Measurements from ENCODE around the gene NPRL2. TPM values are rescaled to one million over a fixed set of nuclear protein-coding genes. Genes with fewer than 3 reads are reported as not detected.

Gene NPRL2
- total and polyA plus RNA-seq, 2 of the 13 experiments (the other 11 are each of a cell fraction or from before 2014, with no cell fraction given), result 30.6 to 51.4 TPM

- BruUV-seq (replicated peaks), result no TSS peak
Measured at GRCh38 chr3:50340147-50340447, 10.5 kb downstream of the NPRL2 start.

More at GRCh38 chr3:50340147-50340447, 10.5 kb downstream of the NPRL2 start:
- ATAC-seq, result no peak
- H3K9ac ChIP-seq (ENCODE audit: insufficient read depth, low read depth, low read length), result no peak overlapping the region
- no peak for FAIRE-seq
- no peak overlapping the region for H3K4me2 ChIP-seq (ENCODE audit: low read depth, low read length)
- H3K9me3 ChIP-seq (ENCODE audit: low read length), result no peaks in the 10 kb centered on the region
- H3K36me3 ChIP-seq (replicated peaks in 1 of 2; ENCODE audit: control insufficient read depth in 1 of 2, insufficient read depth in 2 of 2, low read length in 2 of 2), result no peaks in the 10 kb centered on the region
- H4K20me1 ChIP-seq (ENCODE audit: insufficient read depth, low read length), result no peaks in the 10 kb centered on the region; the same call in 1 of the 2 replicates
- no peak overlapping the region for H2AFZ ChIP-seq (ENCODE audit: low read length)
- no peak overlapping the region for H3K4me3 ChIP-seq (replicated peaks in 1 of 3; ENCODE audit: insufficient read depth in 1 of 3, low read depth in 2 of 3, low read length in 3 of 3)
- H3K27me3 ChIP-seq (ENCODE audit: control insufficient read depth in 1 of 2, insufficient read depth in 2 of 2, low read length in 2 of 2), result peaks cover 1 to 2% of the 10 kb centered on the region in 2 experiments; a peak in 1 of 5 replicates
- peaks cover 57% of the 10 kb centered on the region for H3K4me1 ChIP-seq (ENCODE audit: insufficient read depth, low read length)
- H3K27ac ChIP-seq (ENCODE audit: extremely low read length, insufficient read depth, low read length), result no peak overlapping the region
- peaks cover 18% of the 10 kb centered on the region for H3K79me2 ChIP-seq (ENCODE audit: insufficient read depth, low read length)
- TF ChIP-seq, protein P1, sequence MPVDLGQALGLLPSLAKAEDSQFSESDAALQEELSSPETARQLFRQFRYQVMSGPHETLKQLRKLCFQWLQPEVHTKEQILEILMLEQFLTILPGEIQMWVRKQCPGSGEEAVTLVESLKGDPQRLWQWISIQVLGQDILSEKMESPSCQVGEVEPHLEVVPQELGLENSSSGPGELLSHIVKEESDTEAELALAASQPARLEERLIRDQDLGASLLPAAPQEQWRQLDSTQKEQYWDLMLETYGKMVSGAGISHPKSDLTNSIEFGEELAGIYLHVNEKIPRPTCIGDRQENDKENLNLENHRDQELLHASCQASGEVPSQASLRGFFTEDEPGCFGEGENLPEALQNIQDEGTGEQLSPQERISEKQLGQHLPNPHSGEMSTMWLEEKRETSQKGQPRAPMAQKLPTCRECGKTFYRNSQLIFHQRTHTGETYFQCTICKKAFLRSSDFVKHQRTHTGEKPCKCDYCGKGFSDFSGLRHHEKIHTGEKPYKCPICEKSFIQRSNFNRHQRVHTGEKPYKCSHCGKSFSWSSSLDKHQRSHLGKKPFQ (CRISPR knock-in tag; IDR thresholded peaks at IDR 0.05; ENCODE audit: insufficient replicate concordance), result no peak
- TF ChIP-seq SRF (IDR thresholded peaks at IDR 0.05; ENCODE audit: low read depth, low read length) (no peak), NR2F6 (IDR thresholded peaks at IDR 0.05) (no peak), NR2F6 (CRISPR knock-in tag; IDR thresholded peaks at IDR 0.05) (no peak), ZNF512B (CRISPR knock-in tag; IDR thresholded peaks at IDR 0.05; ENCODE audit: borderline replicate concordance) (no peak), ZSCAN29 (CRISPR knock-in tag; conservative IDR thresholded peaks at IDR 0.05) (no peak), ZNF337 (CRISPR knock-in tag; IDR thresholded peaks at IDR 0.05; ENCODE audit: borderline replicate concordance, low read depth) (no peak), ZNF264 (CRISPR knock-in tag; IDR thresholded peaks at IDR 0.05) (no peak), BORCS8-MEF2B (CRISPR knock-in tag; IDR thresholded peaks at IDR 0.05) (no peak), FOXK2 (IDR thresholded peaks at IDR 0.05) (no peak), AGO1 (IDR thresholded peaks at IDR 0.05; ENCODE audit: low read depth, low read length, poor library complexity, severe bottlenecking) (no peak), MTA3 (CRISPR knock-in tag; IDR thresholded peaks at IDR 0.05) (no peak)
- TF ChIP-seq, protein P2, sequence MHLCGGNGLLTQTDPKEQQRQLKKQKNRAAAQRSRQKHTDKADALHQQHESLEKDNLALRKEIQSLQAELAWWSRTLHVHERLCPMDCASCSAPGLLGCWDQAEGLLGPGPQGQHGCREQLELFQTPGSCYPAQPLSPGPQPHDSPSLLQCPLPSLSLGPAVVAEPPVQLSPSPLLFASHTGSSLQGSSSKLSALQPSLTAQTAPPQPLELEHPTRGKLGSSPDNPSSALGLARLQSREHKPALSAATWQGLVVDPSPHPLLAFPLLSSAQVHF (CRISPR knock-in tag; IDR thresholded peaks at IDR 0.05), result no peak
- TF ChIP-seq, protein P3, sequence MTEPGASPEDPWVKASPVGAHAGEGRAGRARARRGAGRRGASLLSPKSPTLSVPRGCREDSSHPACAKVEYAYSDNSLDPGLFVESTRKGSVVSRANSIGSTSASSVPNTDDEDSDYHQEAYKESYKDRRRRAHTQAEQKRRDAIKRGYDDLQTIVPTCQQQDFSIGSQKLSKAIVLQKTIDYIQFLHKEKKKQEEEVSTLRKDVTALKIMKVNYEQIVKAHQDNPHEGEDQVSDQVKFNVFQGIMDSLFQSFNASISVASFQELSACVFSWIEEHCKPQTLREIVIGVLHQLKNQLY (CRISPR knock-in tag; IDR thresholded peaks at IDR 0.05), result no peak
- intact Hi-C loops (cut with micrococcal nuclease; ENCODE audit: unreplicated experiment), result loop anchor here (10.0 kb wide), 1 partner anchor 205 kb away; no protein-coding TSS in a partner anchor
- ChIA-PET CTCF (ENCODE audit: low intra/inter-chr PET ratio, low total read pairs) (no interaction called here), POLR2A (no interaction called here)
- no peak for DNase-seq (ENCODE audit: low spot score)
- 91% methylated on average over 9 of the region's 9 CpGs for WGBS (ENCODE audit: low lambda C conversion rate)
- in situ Hi-C loops (cut with HindIII; ENCODE audit: extremely low pct_ligation_motif_present, low pct_unique_long_range_greater_than_20kb), result loop anchor here (10.0 kb wide), 1 partner anchor 205 kb away; no protein-coding TSS in a partner anchor

Data from HepG2 (cell line).